WERI-Rb-1 (cell line): ENCODE results near the gene RILPL1.
A peak's percentile ranks its signal among the peaks of the same experiment; 100 is the strongest.
"Not testable (repeated sequence)": the region's sequence is repeated elsewhere in the genome, so short reads cannot be mapped to it uniquely, and the experiment has no call there.

ENCODE experiments used
- DNase-seq: peaks from one replicate; pipeline ENCODE4 v3.0.0-alpha.2; 2020
- H3K27ac ChIP-seq: fragments of 250-450 bp; sonication (Bioruptor Pico); 2 replicates; pipeline ENCODE4 v1.5.1; 2020; ENCODE audit warnings: mild to moderate bottlenecking, moderate library complexity
- H3K27me3 ChIP-seq: fragments of 250-450 bp; sonication (Bioruptor Pico); 2 replicates; pipeline ENCODE4 v1.5.1; 2021; ENCODE audit warnings: mild to moderate bottlenecking, low read depth, moderate library complexity; ENCODE audit not compliant: insufficient read depth, severe bottlenecking
- H3K36me3 ChIP-seq: fragments of 250-450 bp; sonication (Bioruptor Pico); 2 replicates; pipeline ENCODE4 v1.5.1; 2020; ENCODE audit warnings: mild to moderate bottlenecking, moderate library complexity
- H3K4me3 ChIP-seq: 2 replicates; pipeline ENCODE4 v1.5.1; 2011; ENCODE audit warnings: low read depth, mild to moderate bottlenecking, control low read depth, low read length
- H3K9me3 ChIP-seq: fragments of 250-450 bp; sonication (Bioruptor Pico); 2 replicates; pipeline ENCODE4 v1.5.1; 2021; ENCODE audit warnings: mild to moderate bottlenecking, moderate library complexity; ENCODE audit not compliant: severe bottlenecking
- CTCF ChIP-seq: IDR thresholded peaks from 2 replicates; pipeline ENCODE4 v1.5.1; 2011; ENCODE audit warnings: low read depth, mild to moderate bottlenecking, control low read depth, inconsistent platforms, low read length

Gene RILPL1

GRCh38 chr12:123548107-123548506, 14.6 kb upstream of the RILPL1 start:
- TF ChIP-seq CTCF = no peak
- Histone ChIP-seq H3K27ac (no peak overlapping the region), H3K4me3 (no peak overlapping the region), H3K36me3 (no peaks in the 10 kb centered on the region), H3K27me3 (no peaks in the 10 kb centered on the region), H3K9me3 (no peaks in the 10 kb centered on the region)
- no peak for DNase-seq

DNA sequence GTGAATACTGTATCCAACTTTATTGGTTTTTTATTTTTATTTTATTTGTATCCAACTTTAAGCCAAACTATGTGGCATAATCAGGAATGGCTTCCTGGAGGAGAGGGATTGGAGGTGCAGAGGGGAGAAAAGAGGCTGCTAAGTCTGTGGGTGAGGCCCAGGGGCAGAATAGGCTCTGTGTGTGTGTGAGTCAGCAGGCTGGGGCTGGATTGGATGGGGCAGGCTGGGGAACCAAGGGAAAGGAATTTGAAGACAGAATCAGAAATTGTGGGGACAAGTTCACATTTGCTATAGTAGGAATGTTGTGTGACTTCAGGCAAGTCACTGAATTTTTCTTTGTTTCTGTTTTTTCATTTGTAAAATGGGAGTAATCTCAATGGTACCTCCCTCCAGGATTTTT, 12.8 kb upstream of the RILPL1 start:
- Histone ChIP-seq H3K9me3 (no peaks in the 10 kb centered on the region), H3K27ac (no peak overlapping the region), H3K4me3 (no peak overlapping the region), H3K27me3 (no peaks in the 10 kb centered on the region), H3K36me3 (no peaks in the 10 kb centered on the region)
- DNase-seq = no peak
- TF ChIP-seq CTCF = no peak

- no peak for TF ChIP-seq CTCF
- peak; percentile 15 for DNase-seq
- no peaks in the 10 kb centered on the region for H3K27me3 ChIP-seq
Observed at GRCh38 chr12:123543541-123543940, 10.0 kb upstream of the RILPL1 start.

DNA sequence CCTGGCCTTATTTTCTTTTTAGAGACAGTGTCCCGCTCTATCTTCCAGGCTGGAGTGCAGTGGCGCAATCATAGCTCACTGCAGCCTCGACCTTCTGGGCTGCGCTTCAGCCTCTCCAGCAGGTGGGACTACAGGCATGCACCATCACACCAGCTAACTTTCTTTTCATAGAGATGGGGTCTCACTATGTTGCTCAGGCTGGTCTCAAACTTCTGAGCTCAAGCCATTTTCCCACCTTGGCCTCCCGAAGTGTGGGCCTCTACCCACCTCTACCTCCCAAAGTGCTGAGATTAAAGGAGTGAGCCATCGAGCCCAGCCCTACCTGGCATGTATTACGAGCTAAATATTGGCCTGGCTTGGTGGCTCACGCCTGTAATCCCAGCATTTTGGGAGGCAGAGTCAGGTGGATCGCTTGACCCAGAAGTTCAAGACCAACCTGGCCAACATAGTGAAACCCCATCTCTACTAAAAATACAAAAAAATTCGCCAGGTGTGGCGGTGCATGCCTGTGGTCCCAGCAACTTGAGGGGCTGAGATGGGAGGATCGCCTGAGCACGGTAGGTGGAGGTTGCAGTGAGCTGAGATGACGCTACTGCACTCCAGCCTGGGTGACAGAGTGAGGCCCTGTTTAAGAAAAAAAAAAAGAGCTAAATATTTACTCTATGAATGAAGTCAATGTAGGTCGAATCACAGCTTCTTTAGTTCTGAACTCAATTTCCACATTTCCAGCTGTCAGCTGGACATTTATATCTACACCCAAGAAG, 7.6 kb upstream of the RILPL1 start:
- Histone ChIP-seq H3K36me3 (no peaks in the 10 kb centered on the region), H3K4me3 (no peak overlapping the region), H3K27me3 (no peaks in the 10 kb centered on the region), H3K27ac (no peak overlapping the region), H3K9me3 (no peaks in the 10 kb centered on the region)
- no peak for DNase-seq
- TF ChIP-seq CTCF = 0 out of 2 replicates have a peak, but pooled peaks have one; percentile 12

More at GRCh38 chr12:123543541-123543940, 10.0 kb upstream of the RILPL1 start:
- Histone ChIP-seq H3K36me3 (no peaks in the 10 kb centered on the region), H3K9me3 (no peaks in the 10 kb centered on the region), H3K27ac (no peak overlapping the region), H3K4me3 (no peak overlapping the region)

GRCh38 chr12:123535952-123536351, 2.4 kb upstream of the RILPL1 start:
- H3K27me3 ChIP-seq, H3K36me3 ChIP-seq, H3K27ac ChIP-seq, H3K4me3 ChIP-seq, DNase-seq, H3K9me3 ChIP-seq: not testable (repeated sequence)

DNA sequence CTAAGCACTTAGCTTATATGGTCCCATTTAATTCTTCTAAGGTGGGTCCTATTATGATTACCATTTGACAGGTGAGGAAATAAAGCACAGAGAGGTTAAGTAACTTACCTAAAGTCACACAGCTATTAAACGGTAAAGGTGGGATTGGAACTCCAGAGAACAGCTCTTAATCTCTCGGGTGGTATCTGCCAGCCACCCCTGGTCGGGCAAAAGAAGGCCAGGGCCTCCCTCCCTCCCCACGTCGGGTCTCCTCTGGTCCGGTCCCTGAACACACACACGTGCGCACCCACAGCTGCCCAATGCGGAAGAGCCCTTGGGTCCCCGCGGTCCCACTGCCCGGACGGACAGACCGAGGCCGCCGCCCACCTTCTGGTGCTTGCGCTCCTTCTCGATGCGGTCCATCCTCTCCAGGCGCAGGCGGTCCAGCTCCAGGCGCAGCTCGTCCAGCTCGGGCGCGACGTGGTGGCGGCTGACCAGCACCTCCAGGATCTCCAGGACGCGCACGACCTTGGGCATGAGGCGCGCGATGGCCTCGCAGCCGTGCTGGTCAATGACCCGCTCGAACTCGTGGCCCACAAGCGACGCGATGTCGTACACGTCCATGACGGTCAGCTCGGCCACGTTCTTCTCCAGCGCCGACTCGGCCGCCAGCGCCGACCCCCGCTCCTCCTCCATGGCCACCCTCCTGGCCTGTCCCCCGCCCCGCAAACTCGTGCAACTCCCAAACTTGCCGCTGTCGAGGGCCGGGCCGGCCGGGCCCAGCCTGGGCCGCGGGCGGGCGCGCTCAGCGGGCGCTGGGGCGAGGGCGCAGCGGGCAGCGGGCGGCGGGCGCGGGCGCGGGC, 490 bp downstream of the RILPL1 start:
- DNase-seq = peak; percentile 36
- no peaks in the 10 kb centered on the region; the same call in 1 of the 2 replicates for H3K36me3 ChIP-seq
- no peaks in the 10 kb centered on the region for H3K27me3 ChIP-seq
- H3K27ac ChIP-seq = no peak overlapping the region
- H3K4me3 ChIP-seq = peak overlapping the region; percentile 51
- no peaks in the 10 kb centered on the region for H3K9me3 ChIP-seq
- no peak for TF ChIP-seq CTCF
